A549 (cell line): ENCODE measurements around the gene MUC12.

Experiments
- BHLHE40 ChIP-seq: IDR thresholded peaks from 2 replicates; pipeline ENCODE4 v1.6.1; 2012; ENCODE audit warnings: low read depth, low read length, inconsistent platforms
- CBX2 ChIP-seq: fragments of 200-600 bp; sonication (generic); IDR thresholded peaks from 2 replicates; pipeline ENCODE4 v1.6.1; 2016; ENCODE audit warnings: low read depth, mild to moderate bottlenecking, borderline replicate concordance
- CEBPB ChIP-seq, 2 experiments: fragments of >200 bp in 1 of 2; sonication (Bioruptor Twin) in 1 of 2; formaldehyde crosslinking in 1 of 2; IDR thresholded peaks; 2 replicates each; pipeline ENCODE4 v1.6.1; 2012 to 2016
- CTCF ChIP-seq: fragments of >200 bp; sonication (Bioruptor Twin); formaldehyde crosslinking; IDR thresholded peaks from 3 replicates; pipeline ENCODE4 v1.5.1; 2016
- ELK1 ChIP-seq: fragments of 150-350 bp; IDR thresholded peaks from 2 replicates; pipeline ENCODE4 v1.6.1; 2014; ENCODE audit warnings: low read depth, mild to moderate bottlenecking, low read length
- EP300 ChIP-seq, 2 experiments: fragments of >200 bp; sonication (Bioruptor Twin); formaldehyde crosslinking; IDR thresholded peaks; 2 replicates in 1 of 2; 3 replicates in 1 of 2; pipeline ENCODE4 v1.6.1; 2016 to 2017
- ESRRA ChIP-seq: fragments of 150-350 bp; IDR thresholded peaks from 2 replicates; pipeline ENCODE4 v1.6.1; 2014; ENCODE audit warnings: mild to moderate bottlenecking, low read length, borderline replicate concordance
- HMGXB4 ChIP-seq: fragments of 250-450 bp; sonication (Bioruptor Pico); IDR thresholded peaks from 2 replicates; pipeline ENCODE4 v1.5.0; 2021; ENCODE audit warnings: mild to moderate bottlenecking, moderate library complexity, borderline replicate concordance
- MAFK ChIP-seq: fragments of 450-650 bp; IDR thresholded peaks from 2 replicates; pipeline ENCODE4 v1.6.1; 2014; ENCODE audit not compliant: partially characterized antibody
- MAX ChIP-seq: IDR thresholded peaks from 2 replicates; pipeline ENCODE4 v1.6.1; 2012
- POLR2A ChIP-seq: IDR thresholded peaks from 2 replicates; pipeline ENCODE4 v1.6.1; 2012; ENCODE audit warnings: mild to moderate bottlenecking, low read length
- RNF2 ChIP-seq: fragments of 200-600 bp; sonication (generic); IDR thresholded peaks from 2 replicates; pipeline ENCODE4 v1.6.1; 2016; ENCODE audit warnings: low read depth, mild to moderate bottlenecking, antibody characterized with exemption, moderate library complexity, borderline replicate concordance
- TFCP2L1 ChIP-seq: fragments of 250-450 bp; sonication (Bioruptor Pico); IDR thresholded peaks from 2 replicates; pipeline ENCODE4 v1.5.0; 2021; ENCODE audit warnings: mild to moderate bottlenecking

- no peak for TF ChIP-seq CEBPB (IDR thresholded peaks at IDR 0.05)
- TF ChIP-seq MAFK, result no peak
- TF ChIP-seq CTCF, result no peak
- TF ChIP-seq EP300 (IDR thresholded peaks at IDR 0.05), result no peak
- TF ChIP-seq MAX, result no peak
- TF ChIP-seq CBX2, result no peak
- TF ChIP-seq RNF2, result no peak
- TF ChIP-seq POLR2A, result no peak
- TF ChIP-seq ESRRA, result no peak
- TF ChIP-seq ELK1, result no peak
- TF ChIP-seq TFCP2L1, result no peak
- no peak for TF ChIP-seq BHLHE40
- TF ChIP-seq HMGXB4 (CRISPR knock-in tag), result no peak
These were observed 46.3 kb downstream of the MUC12 start for GRCh38 chr7:101015626-101016025.
